GM23338 (cell line): ENCODE measurements around the gene ZNF628.

Experiments
- CREB1 ChIP-seq: fragments of 250-450 bp; sonication (Bioruptor Pico); IDR thresholded peaks from 2 replicates; pipeline ENCODE4 v1.5.0; 2020; ENCODE audit warnings: low read depth, mild to moderate bottlenecking, moderate library complexity
- EZH2 ChIP-seq: fragments of 200-600 bp; sonication (generic); IDR thresholded peaks from one replicate; pipeline ENCODE4 v1.8.0; 2017; ENCODE audit warnings: antibody characterized with exemption, mild to moderate bottlenecking, low read depth; ENCODE audit not compliant: unreplicated experiment
- TF ChIP-seq, protein P1 (sequence below), 2 experiments: fragments of 200-600 bp in 1 of 2; sonication (generic) in 1 of 2; conservative IDR thresholded peaks; 2 replicates each; pipeline versions ENCODE4 v1.5.1 to v1.6.1; 2016 to 2017; ENCODE audit warnings: antibody characterized with exemption in 2 of 2, low read depth in 2 of 2, mild to moderate bottlenecking in 2 of 2, moderate library complexity in 1 of 2

DNA sequence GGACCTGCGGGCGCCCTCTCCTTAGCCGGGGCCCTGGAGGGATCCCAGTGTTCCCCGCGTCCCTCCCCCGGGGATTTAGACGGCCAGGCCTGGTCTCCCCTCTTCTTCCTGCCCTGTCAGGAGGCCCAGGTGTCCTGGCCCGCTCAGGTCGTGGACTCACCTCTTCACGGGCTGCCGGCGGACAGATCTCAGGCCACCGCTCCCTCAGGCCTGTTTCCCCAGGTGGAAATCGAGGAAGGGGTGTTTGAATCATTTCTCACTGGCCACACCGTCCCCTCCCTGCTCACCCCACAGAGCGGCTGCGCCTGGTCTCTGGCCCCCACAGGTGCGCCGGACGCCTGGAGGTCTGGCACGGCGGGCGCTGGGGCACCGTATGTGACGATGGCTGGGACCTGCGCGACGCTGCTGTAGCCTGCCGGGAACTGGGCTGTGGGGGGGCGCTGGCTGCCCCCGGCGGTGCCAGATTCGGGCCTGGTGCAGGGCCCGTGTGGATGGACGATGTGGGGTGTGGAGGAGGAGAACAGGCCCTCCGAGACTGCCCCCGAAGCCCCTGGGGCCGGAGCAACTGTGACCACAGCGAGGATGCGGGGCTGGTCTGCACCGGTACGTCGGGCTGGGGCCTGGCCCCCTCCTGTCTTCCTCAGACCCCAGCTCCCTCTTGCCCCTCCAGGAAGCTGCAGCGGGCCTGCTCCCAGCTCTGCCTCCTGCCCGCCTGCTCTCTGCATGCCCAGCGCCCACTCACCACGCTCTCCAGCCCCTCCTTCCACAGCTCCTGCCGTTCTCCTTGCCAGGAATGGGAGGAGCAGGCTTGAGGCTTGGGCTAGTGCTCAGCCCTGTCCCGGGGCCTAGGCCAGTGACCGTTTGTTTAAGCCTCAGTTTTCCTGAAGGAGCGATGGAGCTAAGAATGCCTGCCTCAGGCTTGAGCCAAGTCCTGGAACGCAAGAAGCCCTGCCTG lies 14.3 kb downstream of the ZNF628 start:
- TF ChIP-seq, protein P1, sequence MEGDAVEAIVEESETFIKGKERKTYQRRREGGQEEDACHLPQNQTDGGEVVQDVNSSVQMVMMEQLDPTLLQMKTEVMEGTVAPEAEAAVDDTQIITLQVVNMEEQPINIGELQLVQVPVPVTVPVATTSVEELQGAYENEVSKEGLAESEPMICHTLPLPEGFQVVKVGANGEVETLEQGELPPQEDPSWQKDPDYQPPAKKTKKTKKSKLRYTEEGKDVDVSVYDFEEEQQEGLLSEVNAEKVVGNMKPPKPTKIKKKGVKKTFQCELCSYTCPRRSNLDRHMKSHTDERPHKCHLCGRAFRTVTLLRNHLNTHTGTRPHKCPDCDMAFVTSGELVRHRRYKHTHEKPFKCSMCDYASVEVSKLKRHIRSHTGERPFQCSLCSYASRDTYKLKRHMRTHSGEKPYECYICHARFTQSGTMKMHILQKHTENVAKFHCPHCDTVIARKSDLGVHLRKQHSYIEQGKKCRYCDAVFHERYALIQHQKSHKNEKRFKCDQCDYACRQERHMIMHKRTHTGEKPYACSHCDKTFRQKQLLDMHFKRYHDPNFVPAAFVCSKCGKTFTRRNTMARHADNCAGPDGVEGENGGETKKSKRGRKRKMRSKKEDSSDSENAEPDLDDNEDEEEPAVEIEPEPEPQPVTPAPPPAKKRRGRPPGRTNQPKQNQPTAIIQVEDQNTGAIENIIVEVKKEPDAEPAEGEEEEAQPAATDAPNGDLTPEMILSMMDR (conservative IDR thresholded peaks at IDR 0.05; ENCODE audit: low read depth in 2 of 2): no peak
- TF ChIP-seq EZH2 (no peak), CREB1 (no peak)
